HK-2 (cell line): ENCODE data around the gene ITCH.
"Not testable (repeated sequence)": the region's sequence is repeated elsewhere in the genome, so short reads cannot be mapped to it uniquely, and the experiment has no call there.

Source experiments
- DNase-seq: peaks from one replicate; pipeline ENCODE4 v3.0.0-alpha.2; 2018; ENCODE audit not compliant: unreplicated experiment

Gene ITCH

GRCh38 chr20:34414525-34414924 lies 51.5 kb downstream of the ITCH start:
- DNase-seq, result not testable (repeated sequence)

DNA sequence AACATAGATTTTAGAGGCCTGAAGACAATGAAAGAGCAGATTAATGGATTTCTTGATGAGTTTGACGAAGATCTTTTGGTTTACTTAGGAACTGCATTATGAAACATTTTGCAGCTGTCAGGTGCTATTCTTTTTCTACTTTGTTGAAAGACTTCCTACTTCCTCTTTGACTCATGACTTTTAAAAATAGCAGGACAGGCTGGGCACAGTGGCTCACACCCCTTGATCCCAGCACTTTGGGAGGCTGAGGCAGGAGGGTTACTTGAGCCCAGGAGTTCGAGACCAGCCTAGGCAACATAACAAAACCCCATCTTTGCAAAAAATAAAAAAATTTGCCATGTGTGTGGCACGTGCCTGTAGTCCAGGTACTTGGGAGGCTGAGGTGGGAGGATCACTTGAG lies 52.0 kb downstream of the ITCH start:
- DNase-seq, result no peak

DNA sequence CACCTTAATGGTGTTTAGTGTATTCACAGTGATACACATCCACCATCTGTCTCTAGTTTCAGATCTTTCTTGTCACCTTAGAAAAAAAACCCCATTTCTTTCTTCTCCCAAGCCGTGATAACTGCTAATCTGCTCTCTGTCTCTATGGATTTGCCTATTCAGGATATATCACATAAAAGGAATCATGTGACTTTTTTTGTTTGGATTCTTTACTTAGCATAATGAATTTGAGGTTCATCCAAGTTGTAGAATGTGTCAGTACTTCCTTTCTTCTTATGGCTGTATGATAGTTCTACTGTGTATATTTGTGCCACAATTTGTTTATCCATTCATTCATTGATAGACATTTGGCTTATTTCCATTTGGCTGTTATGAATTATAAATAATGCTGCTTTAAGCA lies 57.1 kb downstream of the ITCH start:
- no peak for DNase-seq

GRCh38 chr20:34420975-34421374 lies 57.9 kb downstream of the ITCH start:
- DNase-seq, result no peak

- no peak for DNase-seq
Observed at GRCh38 chr20:34421766-34422466, 58.8 kb downstream of the ITCH start.

- not testable (repeated sequence) for DNase-seq
Observed at GRCh38 chr20:34425032-34425690, 62.1 kb downstream of the ITCH start.

DNA sequence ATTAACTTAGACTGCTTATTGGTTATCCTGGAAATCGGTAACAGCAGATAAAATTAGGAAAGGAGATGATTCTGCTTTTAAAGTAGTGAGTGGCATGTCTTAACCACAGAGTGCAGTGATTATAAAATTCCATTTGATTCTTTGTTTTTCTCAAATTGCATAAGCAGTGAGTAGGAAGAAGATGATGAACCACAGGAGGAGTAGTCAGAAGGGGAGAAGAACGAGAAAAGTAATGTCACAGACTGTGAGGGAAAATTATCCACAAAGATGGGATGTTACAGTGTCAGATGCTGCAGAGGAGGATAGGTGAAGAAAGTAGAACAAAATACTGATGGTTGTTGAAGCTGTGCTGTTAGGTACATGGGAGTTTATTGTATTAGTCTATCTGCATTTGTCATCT lies 63.0 kb downstream of the ITCH start:
- no peak for DNase-seq

GRCh38 chr20:34427331-34427730 lies 64.3 kb downstream of the ITCH start:
- no peak for DNase-seq

DNA sequence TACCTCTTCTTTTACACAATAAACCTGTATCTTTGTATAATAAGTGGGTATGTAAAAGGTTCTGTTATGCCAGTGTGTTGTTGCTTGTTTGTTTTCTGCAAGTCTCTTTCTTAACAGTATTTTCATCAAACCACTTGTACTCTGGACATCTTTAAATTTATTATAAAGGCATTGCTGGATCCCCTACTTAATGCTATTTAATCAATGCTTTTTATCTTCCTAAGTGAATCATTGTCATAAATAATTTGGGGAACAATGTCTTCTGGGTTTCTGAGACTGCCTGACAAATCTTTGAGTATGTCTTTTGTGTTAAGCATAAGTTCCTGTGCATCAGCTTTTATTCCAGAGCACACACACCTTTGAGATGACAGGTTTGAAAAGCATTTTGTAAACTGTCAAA lies 64.7 kb downstream of the ITCH start:
- no peak for DNase-seq

- DNase-seq, result no peak
Observed at GRCh38 chr20:34431168-34431567, 68.1 kb downstream of the ITCH start.

DNA sequence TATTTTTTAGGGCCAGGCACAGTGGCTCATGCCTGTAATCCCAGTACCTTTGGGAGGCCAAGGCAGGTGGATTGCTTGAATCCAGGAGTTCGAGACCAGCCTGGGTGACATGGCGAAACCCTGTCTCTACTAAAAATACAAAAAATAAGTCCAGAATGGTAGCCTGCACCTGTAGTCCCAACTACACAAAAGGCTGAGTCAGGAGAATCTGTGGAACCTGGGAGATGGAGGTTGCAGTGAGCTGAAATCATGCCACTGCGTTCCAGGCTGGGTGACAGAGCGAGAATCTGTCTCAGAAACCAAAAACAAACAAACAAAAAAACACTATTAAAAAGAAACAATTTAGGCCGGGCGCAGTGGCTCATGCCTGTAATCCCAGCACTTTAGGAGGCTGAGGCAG lies 69.6 kb downstream of the ITCH start:
- DNase-seq, result not testable (repeated sequence)

DNA sequence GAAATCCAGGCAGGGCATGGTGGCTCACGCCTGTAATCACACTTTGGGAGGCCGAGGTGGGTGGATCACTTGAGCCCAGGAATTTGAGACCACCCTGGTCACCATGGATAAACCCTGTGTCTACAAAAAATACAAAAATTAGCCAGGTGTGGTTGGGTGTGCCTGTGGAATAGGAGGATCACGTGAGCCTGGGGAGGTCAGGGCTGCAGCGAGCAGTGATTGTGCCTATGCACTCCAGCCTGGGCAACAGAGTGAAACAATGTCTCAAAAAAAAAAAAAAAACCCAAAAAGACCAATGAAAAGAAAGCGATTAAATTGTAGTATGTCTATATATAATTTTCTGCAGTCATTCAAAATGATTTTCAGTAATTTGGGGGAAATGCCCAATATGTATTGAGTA lies 70.3 kb downstream of the ITCH start:
- DNase-seq, result no peak

- no peak for DNase-seq
Observed at GRCh38 chr20:34435589-34435988, 72.5 kb downstream of the ITCH start.

DNA sequence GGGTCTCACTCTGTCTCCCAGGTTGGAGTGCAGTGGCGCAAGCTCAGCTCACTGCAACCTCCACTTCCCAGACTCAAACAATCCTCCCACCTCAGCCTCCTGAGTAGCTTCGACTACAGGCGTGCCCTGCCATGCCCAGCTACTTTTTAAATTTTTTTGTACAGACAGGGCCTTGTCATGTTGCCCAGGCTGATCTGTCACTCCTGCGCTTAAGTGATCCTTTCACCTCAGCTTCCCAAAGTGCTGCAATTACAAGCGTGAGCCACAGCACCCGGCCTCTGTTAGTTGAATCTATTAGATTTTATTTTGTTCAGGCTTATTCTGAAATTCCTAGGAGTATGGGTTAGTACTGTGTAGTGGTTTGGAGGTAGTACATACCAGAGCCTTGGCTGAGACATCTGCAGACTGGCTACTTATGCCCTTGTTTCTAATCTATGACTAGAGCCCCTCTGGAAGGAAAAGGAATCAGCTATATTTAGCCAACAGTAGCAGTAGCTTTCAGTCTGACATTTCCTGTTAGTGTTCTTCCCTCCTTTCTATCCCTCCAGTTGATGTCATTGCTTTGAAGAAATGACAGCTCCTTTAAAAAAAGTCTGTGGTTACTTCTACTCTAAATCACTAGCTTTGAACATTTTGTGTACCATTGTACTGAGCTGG lies 74.4 kb downstream of the ITCH start:
- no peak for DNase-seq

- no peak for DNase-seq
Observed at GRCh38 chr20:34439168-34439567, 76.1 kb downstream of the ITCH start.

DNA sequence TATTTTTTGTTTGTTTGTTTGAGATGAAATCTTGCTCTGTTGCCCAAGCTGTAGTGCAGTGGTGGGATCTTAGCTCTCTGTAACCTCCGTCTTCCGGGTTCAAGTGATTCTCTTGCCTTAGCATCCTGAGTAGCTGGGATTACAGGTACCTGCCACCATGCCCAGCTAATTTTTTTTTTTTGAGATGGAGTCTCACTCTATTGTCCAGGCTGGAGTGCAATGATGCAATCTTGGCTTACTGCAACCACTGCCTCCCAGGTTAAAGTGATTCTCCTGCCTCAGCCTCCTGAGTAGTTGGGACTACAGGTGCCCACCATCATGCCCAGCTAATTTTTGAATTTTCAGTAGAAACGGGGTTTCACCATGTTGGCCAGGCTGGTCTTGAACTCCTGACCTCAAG lies 78.3 kb downstream of the ITCH start:
- DNase-seq, result not testable (repeated sequence)

DNA sequence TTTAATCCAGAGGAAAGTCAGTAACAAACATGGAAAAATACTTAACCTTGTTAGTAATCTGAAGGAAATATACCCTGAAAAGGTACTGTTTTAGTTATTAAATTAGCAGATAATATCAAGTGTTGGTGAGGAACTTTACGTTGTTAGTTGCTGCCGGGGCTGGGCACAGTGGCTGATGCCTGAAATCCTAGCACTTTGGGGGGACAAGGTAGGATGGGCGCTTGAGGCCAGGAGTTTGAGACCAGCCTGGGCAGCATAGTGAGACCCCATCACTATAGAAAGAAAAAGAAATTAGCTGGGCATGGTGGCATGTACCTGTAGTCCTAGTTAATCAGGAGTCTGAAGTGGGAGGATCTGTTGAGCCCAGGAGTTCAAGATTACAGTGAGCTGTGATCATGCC lies 80.5 kb downstream of the ITCH start:
- DNase-seq, result no peak

DNA sequence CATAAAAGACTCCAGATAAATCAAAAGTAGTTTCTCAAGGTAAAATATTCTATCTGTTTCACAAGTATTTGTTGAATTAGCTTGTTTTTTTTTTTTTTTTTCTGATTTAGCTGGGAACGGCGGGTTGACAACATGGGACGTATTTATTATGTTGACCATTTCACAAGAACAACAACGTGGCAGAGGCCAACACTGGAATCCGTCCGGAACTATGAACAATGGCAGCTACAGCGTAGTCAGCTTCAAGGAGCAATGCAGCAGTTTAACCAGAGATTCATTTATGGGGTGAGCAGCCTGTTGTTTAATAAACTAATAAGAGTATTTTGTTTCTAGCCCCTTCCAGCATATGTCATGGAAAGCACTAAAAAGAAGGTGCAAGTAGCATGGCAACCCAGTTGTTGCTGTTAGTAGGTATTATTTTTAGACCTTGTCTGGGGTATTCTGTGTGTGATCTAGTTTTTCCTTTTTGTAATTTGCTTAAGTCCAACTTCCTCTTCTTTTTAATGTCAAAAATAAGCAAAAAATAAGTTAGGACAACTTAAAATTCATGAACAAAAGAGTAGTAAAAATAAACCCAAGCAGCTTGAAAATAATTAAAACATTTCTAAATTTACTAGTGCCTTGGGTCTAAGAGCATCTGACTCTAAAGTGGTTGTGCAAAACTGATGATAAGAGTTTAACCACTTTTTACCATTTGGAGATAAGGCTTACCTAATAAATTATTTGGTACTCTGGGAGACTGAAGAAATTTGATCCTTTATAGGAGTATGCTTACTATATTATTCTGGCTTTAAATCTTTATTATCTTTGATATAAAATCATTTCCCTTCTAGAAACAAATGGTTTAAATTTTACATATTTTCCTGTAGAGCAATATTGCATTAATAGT lies 82.3 kb downstream of the ITCH start:
- no peak for DNase-seq

DNA sequence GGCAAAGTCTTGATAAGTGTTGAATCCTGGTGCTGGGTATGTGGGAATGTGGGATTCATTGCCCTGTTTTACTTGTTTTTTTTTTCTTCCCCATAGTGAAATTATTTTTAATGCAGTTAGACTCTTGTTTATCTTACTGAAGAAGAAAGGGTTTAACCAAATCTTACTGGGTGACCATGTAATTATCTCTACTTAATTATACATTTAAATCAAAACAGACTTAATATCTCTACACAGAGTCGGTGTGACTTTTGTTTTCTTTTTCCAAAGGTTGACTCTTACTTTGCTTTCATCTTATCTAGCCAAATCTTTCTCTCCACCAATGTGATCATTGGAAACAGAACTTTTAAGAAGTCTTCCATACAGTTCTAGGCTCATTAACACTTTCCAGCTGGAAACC lies 85.4 kb downstream of the ITCH start:
- no peak for DNase-seq

DNA sequence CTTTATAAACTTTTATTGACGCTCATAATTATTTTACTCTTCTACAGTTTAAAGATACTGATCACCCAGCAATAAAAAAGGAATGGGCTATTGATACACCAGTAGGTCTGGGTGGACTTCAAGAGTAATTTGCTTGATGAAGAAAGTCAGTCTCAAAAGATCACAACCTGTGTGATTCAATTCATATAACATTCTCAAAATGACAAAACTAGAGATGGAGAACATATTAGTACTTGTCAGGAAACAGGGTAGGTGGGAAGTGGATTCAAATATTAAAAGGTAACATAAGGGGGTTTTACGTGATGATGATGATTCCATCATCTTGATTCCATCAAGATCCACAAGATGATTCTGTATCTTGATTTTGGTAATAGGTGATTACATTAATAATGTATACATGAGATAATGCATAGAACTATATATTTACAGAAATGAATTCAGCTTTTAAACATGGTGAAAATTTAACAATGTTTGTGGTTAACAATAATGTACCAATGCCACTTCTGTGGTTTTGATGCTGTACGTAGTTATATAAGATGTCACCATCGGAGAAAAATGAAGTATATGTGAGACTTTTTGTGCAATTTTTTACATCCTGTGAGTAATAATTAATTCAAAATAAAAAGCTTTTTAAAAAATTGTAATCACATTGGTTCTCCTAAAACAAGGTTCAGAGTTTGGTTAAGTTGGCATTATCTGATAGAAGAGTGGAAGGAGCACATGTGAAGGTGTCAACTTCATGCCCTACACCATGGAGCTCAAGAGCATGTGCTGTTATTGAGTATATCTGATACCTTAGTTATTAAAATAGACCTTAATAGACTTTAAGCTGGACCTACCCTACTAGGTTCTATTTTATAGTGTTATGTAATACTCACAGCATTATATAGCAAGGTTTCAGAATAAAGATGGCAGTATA lies 86.9 kb downstream of the ITCH start:
- no peak for DNase-seq
